ENCODE results near the gene KIF27.

- TF ChIP-seq POLR2A (IDR thresholded peaks at IDR 0.05), result no peak
- TF ChIP-seq, protein P1, sequence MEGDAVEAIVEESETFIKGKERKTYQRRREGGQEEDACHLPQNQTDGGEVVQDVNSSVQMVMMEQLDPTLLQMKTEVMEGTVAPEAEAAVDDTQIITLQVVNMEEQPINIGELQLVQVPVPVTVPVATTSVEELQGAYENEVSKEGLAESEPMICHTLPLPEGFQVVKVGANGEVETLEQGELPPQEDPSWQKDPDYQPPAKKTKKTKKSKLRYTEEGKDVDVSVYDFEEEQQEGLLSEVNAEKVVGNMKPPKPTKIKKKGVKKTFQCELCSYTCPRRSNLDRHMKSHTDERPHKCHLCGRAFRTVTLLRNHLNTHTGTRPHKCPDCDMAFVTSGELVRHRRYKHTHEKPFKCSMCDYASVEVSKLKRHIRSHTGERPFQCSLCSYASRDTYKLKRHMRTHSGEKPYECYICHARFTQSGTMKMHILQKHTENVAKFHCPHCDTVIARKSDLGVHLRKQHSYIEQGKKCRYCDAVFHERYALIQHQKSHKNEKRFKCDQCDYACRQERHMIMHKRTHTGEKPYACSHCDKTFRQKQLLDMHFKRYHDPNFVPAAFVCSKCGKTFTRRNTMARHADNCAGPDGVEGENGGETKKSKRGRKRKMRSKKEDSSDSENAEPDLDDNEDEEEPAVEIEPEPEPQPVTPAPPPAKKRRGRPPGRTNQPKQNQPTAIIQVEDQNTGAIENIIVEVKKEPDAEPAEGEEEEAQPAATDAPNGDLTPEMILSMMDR (IDR thresholded peaks at IDR 0.05), result no peak
- TF ChIP-seq POLR2AphosphoS5 (IDR thresholded peaks at IDR 0.05), result no peak
These were observed 44.3 kb upstream of the KIF27 start for GRCh38 chr9:83965350-83966208.

Measured in suprapubic skin (tissue), 4 donors.